Stimulated activated CD8-positive, alpha-beta memory T cell treated with anti-CD3 and anti-CD28 coated beads, Interleukin-2, amount 100 ng/mL, for 1 hour (primary cell): ENCODE results near the gene DPY30.

Source experiments
- DNase-seq, 2 donors: peaks; one replicate each; pipeline ENCODE4 v3.0.0-alpha.2; 2020; ENCODE audit warnings: low read depth in 2 of 2

The DPY30 gene

GRCh38 chr2:32009516-32010256 is 29.9 kb downstream of the DPY30 start:
- peak in 1 of 2 donors; percentile 8 for DNase-seq

- DNase-seq: no peak
These were observed 30.6 kb downstream of the DPY30 start for GRCh38 chr2:32008805-32009515.

- DNase-seq: no peak
These were observed 32.5 kb downstream of the DPY30 start for GRCh38 chr2:32007121-32007391.

- DNase-seq: no peak
These were observed 34.1 kb downstream of the DPY30 start for GRCh38 chr2:32005371-32005976.

GRCh38 chr2:32003791-32004190 is 35.8 kb downstream of the DPY30 start:
- no peak for DNase-seq

- no peak for DNase-seq
These were observed 37.2 kb downstream of the DPY30 start for GRCh38 chr2:32002406-32002805.

- no peak for DNase-seq
These were observed 40.2 kb downstream of the DPY30 start for GRCh38 chr2:31999438-31999837.

GRCh38 chr2:31998731-31999383 is 40.7 kb downstream of the DPY30 start:
- DNase-seq: no peak

GRCh38 chr2:31997653-31998052 is 42.0 kb downstream of the DPY30 start:
- DNase-seq: no peak

- no peak for DNase-seq
These were observed 42.9 kb downstream of the DPY30 start for GRCh38 chr2:31996571-31997150.

- no peak for DNase-seq
These were observed 46.7 kb downstream of the DPY30 start for GRCh38 chr2:31992934-31993333.

- no peak for DNase-seq
These were observed 47.5 kb downstream of the DPY30 start for GRCh38 chr2:31992025-31992579.

GRCh38 chr2:31989946-31990345 is 49.7 kb downstream of the DPY30 start:
- DNase-seq: no peak

GRCh38 chr2:31987454-31988220 is 52.0 kb downstream of the DPY30 start:
- DNase-seq: no peak

GRCh38 chr2:31986906-31987305 is 52.7 kb downstream of the DPY30 start:
- no peak for DNase-seq

GRCh38 chr2:31983762-31984467 is 55.7 kb downstream of the DPY30 start:
- DNase-seq: no peak

GRCh38 chr2:31980674-31981356 is 58.8 kb downstream of the DPY30 start:
- DNase-seq: no peak

- no peak for DNase-seq
These were observed 59.6 kb downstream of the DPY30 start for GRCh38 chr2:31979956-31980355.

- no peak for DNase-seq
These were observed 60.6 kb downstream of the DPY30 start for GRCh38 chr2:31979018-31979417.

- no peak for DNase-seq
These were observed 61.2 kb downstream of the DPY30 start for GRCh38 chr2:31978436-31978835.
